ENCODE data around the gene RASSF6.

RASSF6 gene

DNA sequence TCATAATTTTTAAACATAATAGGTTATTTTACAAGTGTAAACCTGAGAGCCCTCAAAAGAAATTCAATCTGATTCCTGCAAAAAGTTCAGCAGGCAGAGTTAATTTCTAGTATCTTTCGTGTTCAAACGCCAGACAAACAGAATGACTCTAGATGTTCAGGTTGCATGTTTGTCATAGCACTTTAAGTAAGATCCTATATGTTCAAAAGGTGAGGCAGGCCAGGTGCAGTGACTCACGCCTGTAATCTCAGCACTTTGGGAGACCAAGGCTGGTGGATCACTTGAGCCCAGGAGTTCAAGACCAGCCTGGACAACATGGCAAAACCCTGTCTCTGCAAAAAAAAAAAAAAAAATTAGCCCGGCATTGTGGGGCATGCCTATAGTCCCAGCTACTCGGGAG lies 1.1 kb upstream of the RASSF6 start:
- Histone ChIP-seq H3K4me2 (ENCODE audit: low read depth, low read length, poor library complexity, severe bottlenecking) (no peak overlapping the region), H2AFZ (ENCODE audit: low read depth, low read length, severe bottlenecking) (no peak overlapping the region), H3K9ac (ENCODE audit: low read length) (no peak overlapping the region), H3K27ac (ENCODE audit: low read depth, low read length) (no peak overlapping the region), H3K9me2 (replicated peaks; ENCODE audit: insufficient read depth, low read length) (no peaks in the 10 kb centered on the region), H3K79me2 (ENCODE audit: insufficient read depth, low read length) (no peaks in the 10 kb centered on the region), H3K27me3 (ENCODE audit: low read length) (no peaks in the 10 kb centered on the region), H3F3A (ENCODE audit: insufficient read depth) (no peaks in the 10 kb centered on the region), H3K4me3 (ENCODE audit: insufficient read depth, low read length, poor library complexity, severe bottlenecking) (no peak overlapping the region), H3K36me3 (ENCODE audit: low read length) (no peaks in the 10 kb centered on the region), H3K9me3 (ENCODE audit: insufficient read depth, low read length) (no peaks in the 10 kb centered on the region), H4K20me1 (ENCODE audit: low read depth, low read length) (no peaks in the 10 kb centered on the region)
- TF ChIP-seq, protein P1, sequence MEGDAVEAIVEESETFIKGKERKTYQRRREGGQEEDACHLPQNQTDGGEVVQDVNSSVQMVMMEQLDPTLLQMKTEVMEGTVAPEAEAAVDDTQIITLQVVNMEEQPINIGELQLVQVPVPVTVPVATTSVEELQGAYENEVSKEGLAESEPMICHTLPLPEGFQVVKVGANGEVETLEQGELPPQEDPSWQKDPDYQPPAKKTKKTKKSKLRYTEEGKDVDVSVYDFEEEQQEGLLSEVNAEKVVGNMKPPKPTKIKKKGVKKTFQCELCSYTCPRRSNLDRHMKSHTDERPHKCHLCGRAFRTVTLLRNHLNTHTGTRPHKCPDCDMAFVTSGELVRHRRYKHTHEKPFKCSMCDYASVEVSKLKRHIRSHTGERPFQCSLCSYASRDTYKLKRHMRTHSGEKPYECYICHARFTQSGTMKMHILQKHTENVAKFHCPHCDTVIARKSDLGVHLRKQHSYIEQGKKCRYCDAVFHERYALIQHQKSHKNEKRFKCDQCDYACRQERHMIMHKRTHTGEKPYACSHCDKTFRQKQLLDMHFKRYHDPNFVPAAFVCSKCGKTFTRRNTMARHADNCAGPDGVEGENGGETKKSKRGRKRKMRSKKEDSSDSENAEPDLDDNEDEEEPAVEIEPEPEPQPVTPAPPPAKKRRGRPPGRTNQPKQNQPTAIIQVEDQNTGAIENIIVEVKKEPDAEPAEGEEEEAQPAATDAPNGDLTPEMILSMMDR (IDR thresholded peaks at IDR 0.05; ENCODE audit: insufficient read depth, low read length, poor library complexity, severe bottlenecking), result no peak
- no peak for TF ChIP-seq EZH2phosphoT487 (conservative IDR thresholded peaks at IDR 0.05; ENCODE audit: low read length)

DNA sequence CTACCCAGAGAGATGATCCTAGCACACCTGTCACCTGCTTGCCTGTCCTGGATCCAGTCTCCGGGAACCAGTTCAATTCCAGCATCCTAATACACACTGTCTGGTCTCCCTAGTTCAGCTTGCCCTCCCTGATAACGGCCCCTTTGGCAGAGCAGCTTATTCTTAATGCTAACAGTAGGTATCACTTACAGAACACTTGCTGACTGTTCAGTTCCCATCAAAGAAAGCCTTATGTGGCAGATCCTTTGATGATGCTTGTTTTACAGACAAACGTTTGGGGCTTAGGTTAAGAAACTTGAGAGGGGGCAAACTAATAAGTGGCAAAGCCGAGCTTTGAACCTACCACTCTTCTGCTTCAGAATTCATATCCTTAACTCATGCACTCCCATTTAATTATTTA lies 890 bp downstream of the RASSF6 start:
- Histone ChIP-seq H4K20me1 (ENCODE audit: low read depth, low read length) (no peaks in the 10 kb centered on the region), H3F3A (ENCODE audit: insufficient read depth) (no peaks in the 10 kb centered on the region), H3K4me2 (ENCODE audit: low read depth, low read length, poor library complexity, severe bottlenecking) (no peak overlapping the region), H3K9ac (ENCODE audit: low read length) (no peak overlapping the region), H3K9me2 (replicated peaks; ENCODE audit: insufficient read depth, low read length) (no peaks in the 10 kb centered on the region), H3K36me3 (ENCODE audit: low read length) (no peaks in the 10 kb centered on the region), H3K79me2 (ENCODE audit: insufficient read depth, low read length) (no peaks in the 10 kb centered on the region), H3K9me3 (ENCODE audit: insufficient read depth, low read length) (no peaks in the 10 kb centered on the region), H2AFZ (ENCODE audit: low read depth, low read length, severe bottlenecking) (no peak overlapping the region), H3K27me3 (ENCODE audit: low read length) (no peaks in the 10 kb centered on the region), H3K27ac (ENCODE audit: low read depth, low read length) (no peak overlapping the region), H3K4me3 (ENCODE audit: insufficient read depth, low read length, poor library complexity, severe bottlenecking) (no peak overlapping the region)
- TF ChIP-seq, protein P1 (IDR thresholded peaks at IDR 0.05; ENCODE audit: insufficient read depth, low read length, poor library complexity, severe bottlenecking), result no peak
- TF ChIP-seq EZH2phosphoT487 (conservative IDR thresholded peaks at IDR 0.05; ENCODE audit: low read length), result no peak

DNA sequence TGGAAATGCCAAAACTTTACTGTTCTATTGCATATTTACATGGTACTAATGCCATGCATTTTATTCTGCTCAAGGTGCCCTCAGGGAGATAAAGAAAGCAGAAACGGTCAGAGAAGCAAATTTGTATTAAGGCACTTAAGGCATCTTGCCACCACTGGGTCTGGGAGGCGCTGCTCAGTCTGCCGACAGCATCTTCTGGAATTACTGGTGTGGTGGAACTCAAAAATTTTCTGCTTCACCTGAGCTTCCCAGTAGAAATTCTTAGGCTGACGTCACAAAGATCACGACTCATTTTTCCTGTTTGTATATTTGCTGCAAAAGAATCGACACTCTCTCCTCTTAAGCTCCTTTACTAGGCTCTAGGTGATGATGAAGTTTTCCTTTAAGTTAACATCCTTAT lies 3.0 kb downstream of the RASSF6 start:
- TF ChIP-seq, protein P1 (IDR thresholded peaks at IDR 0.05; ENCODE audit: insufficient read depth, low read length, poor library complexity, severe bottlenecking), result no peak
- no peak for TF ChIP-seq EZH2phosphoT487 (conservative IDR thresholded peaks at IDR 0.05; ENCODE audit: low read length)
- no peaks in the 10 kb centered on the region for H3K9me3 ChIP-seq (ENCODE audit: insufficient read depth, low read length)
- H3K27me3 ChIP-seq (ENCODE audit: low read length), result no peaks in the 10 kb centered on the region
- no peaks in the 10 kb centered on the region for H4K20me1 ChIP-seq (ENCODE audit: low read depth, low read length)
- H3K4me2 ChIP-seq (ENCODE audit: low read depth, low read length, poor library complexity, severe bottlenecking), result no peak overlapping the region
- H3K36me3 ChIP-seq (ENCODE audit: low read length), result no peaks in the 10 kb centered on the region
- no peaks in the 10 kb centered on the region for H3F3A ChIP-seq (ENCODE audit: insufficient read depth)
- no peaks in the 10 kb centered on the region for H3K79me2 ChIP-seq (ENCODE audit: insufficient read depth, low read length)
- no peak overlapping the region for H3K4me3 ChIP-seq (ENCODE audit: insufficient read depth, low read length, poor library complexity, severe bottlenecking)
- no peak overlapping the region for H2AFZ ChIP-seq (ENCODE audit: low read depth, low read length, severe bottlenecking)
- no peak overlapping the region for H3K9ac ChIP-seq (ENCODE audit: low read length)
- H3K27ac ChIP-seq (ENCODE audit: low read depth, low read length), result no peak overlapping the region
- H3K9me2 ChIP-seq (replicated peaks; ENCODE audit: insufficient read depth, low read length), result no peaks in the 10 kb centered on the region
